BE2C (cell line): Measurements from ENCODE around the gene CCDC86.

Experiments
- DNase-seq: peaks from one replicate; pipeline ENCODE4 v3.0.0-alpha.2; 2020
- H3K27me3 ChIP-seq: fragments of 250-450 bp; sonication (Bioruptor Pico); 2 replicates; pipeline ENCODE4 v1.5.1; 2020; ENCODE audit warnings: mild to moderate bottlenecking
- H3K36me3 ChIP-seq: fragments of 250-450 bp; sonication (Bioruptor Pico); 2 replicates; pipeline ENCODE4 v1.5.1; 2020; ENCODE audit warnings: mild to moderate bottlenecking
- H3K4me1 ChIP-seq: fragments of 250-450 bp; sonication (Bioruptor Pico); 2 replicates; pipeline ENCODE4 v1.5.1; 2020
- H3K4me3 ChIP-seq: 2 replicates; pipeline ENCODE4 v1.5.1; 2011; ENCODE audit warnings: low read depth, low read length
- H3K9me3 ChIP-seq: fragments of 250-450 bp; sonication (Bioruptor Pico); 2 replicates; pipeline ENCODE4 v1.5.1; 2020
- CTCF ChIP-seq: IDR thresholded peaks from 2 replicates; pipeline ENCODE4 v1.5.1; 2012; ENCODE audit warnings: mild to moderate bottlenecking, low read depth, low read length

Gene CCDC86

GRCh38 chr11:60874421-60875365 is 32.8 kb downstream of the CCDC86 start:
- Histone ChIP-seq H3K36me3 (no peaks in the 10 kb centered on the region), H3K4me1 (no peaks in the 10 kb centered on the region), H3K27me3 (no peaks in the 10 kb centered on the region), H3K9me3 (no peaks in the 10 kb centered on the region), H3K4me3 (no peak overlapping the region)
- TF ChIP-seq CTCF, result no peak
- DNase-seq, result no peak

- H3K9me3 ChIP-seq, result no peaks in the 10 kb centered on the region
- no peaks in the 10 kb centered on the region for H3K36me3 ChIP-seq
- no peaks in the 10 kb centered on the region for H3K4me1 ChIP-seq
- TF ChIP-seq CTCF, result no peak
- no peaks in the 10 kb centered on the region for H3K27me3 ChIP-seq
- no peak overlapping the region for H3K4me3 ChIP-seq
- DNase-seq, result no peak
Observed at GRCh38 chr11:60875366-60876167, 33.7 kb downstream of the CCDC86 start.

- no peak for DNase-seq
- no peaks in the 10 kb centered on the region for H3K4me1 ChIP-seq
- no peak for TF ChIP-seq CTCF
- no peak overlapping the region for H3K4me3 ChIP-seq
- H3K36me3 ChIP-seq, result no peaks in the 10 kb centered on the region
- no peaks in the 10 kb centered on the region for H3K27me3 ChIP-seq
- no peaks in the 10 kb centered on the region for H3K9me3 ChIP-seq
Observed at GRCh38 chr11:60876168-60876485, 34.2 kb downstream of the CCDC86 start.

- Histone ChIP-seq H3K4me1 (no peaks in the 10 kb centered on the region), H3K4me3 (no peak overlapping the region), H3K9me3 (no peaks in the 10 kb centered on the region), H3K36me3 (no peaks in the 10 kb centered on the region), H3K27me3 (no peaks in the 10 kb centered on the region)
- no peak for TF ChIP-seq CTCF
- no peak for DNase-seq
Observed at GRCh38 chr11:60878245-60879101, 36.6 kb downstream of the CCDC86 start.

GRCh38 chr11:60879104-60879503 is 37.2 kb downstream of the CCDC86 start:
- Histone ChIP-seq H3K9me3 (no peaks in the 10 kb centered on the region), H3K4me3 (no peak overlapping the region), H3K4me1 (no peaks in the 10 kb centered on the region), H3K27me3 (no peaks in the 10 kb centered on the region), H3K36me3 (no peaks in the 10 kb centered on the region)
- DNase-seq, result no peak
- TF ChIP-seq CTCF, result no peak
